HG02623 (cell line): ENCODE data around the gene ZFHX3.

ENCODE experiments used
- ATAC-seq: cut with Tn5 transposase; IDR thresholded peaks from one replicate; pipeline ENCODE4 v1.9.1; 2021; ENCODE audit warnings: moderate library complexity; ENCODE audit not compliant: unreplicated experiment

The ZFHX3 gene

GRCh38 chr16:72978212-72978611 is 69.7 kb downstream of the ZFHX3 start:
- no peak for ATAC-seq

- no peak for ATAC-seq
Measured at GRCh38 chr16:72977127-72977526, 70.8 kb downstream of the ZFHX3 start.

GRCh38 chr16:72976438-72977064 is 71.4 kb downstream of the ZFHX3 start:
- no peak for ATAC-seq

- no peak for ATAC-seq
Measured at GRCh38 chr16:72975809-72976437, 72.0 kb downstream of the ZFHX3 start.

GRCh38 chr16:72974142-72974769 is 73.7 kb downstream of the ZFHX3 start:
- ATAC-seq = no peak

- ATAC-seq = no peak
Measured at GRCh38 chr16:72972878-72973571, 74.9 kb downstream of the ZFHX3 start.

GRCh38 chr16:72971370-72971769 is 76.6 kb downstream of the ZFHX3 start:
- ATAC-seq = no peak

- no peak for ATAC-seq
Measured at GRCh38 chr16:72970656-72971055, 77.3 kb downstream of the ZFHX3 start.

- no peak for ATAC-seq
Measured at GRCh38 chr16:72969812-72970211, 78.1 kb downstream of the ZFHX3 start.

GRCh38 chr16:72969146-72969545 is 78.8 kb downstream of the ZFHX3 start:
- no peak for ATAC-seq

- ATAC-seq = no peak
Measured at GRCh38 chr16:72967941-72968340, 80.0 kb downstream of the ZFHX3 start.

- no peak for ATAC-seq
Measured at GRCh38 chr16:72963533-72964315, 84.2 kb downstream of the ZFHX3 start.

- no peak for ATAC-seq
Measured at GRCh38 chr16:72962347-72962746, 85.6 kb downstream of the ZFHX3 start.

GRCh38 chr16:72961863-72962262 is 86.1 kb downstream of the ZFHX3 start:
- no peak for ATAC-seq

GRCh38 chr16:72961115-72961832 is 86.7 kb downstream of the ZFHX3 start:
- ATAC-seq = no peak

- no peak for ATAC-seq
Measured at GRCh38 chr16:72960101-72960500, 87.8 kb downstream of the ZFHX3 start.

- no peak for ATAC-seq
Measured at GRCh38 chr16:72959301-72959996, 88.5 kb downstream of the ZFHX3 start.

- no peak for ATAC-seq
Measured at GRCh38 chr16:72958522-72959076, 89.3 kb downstream of the ZFHX3 start.
